Esophagus muscularis mucosa (tissue), 3 donors: Measurements from ENCODE around the gene PRDM16.
A peak's percentile ranks its signal among the peaks of the same experiment; 100 is the strongest.

Experiments
- CTCF ChIP-seq, 3 experiments: fragments of 200-600 bp in 2 of 3; fragments of 450-650 bp in 1 of 3; sonication (generic) in 2 of 3; IDR thresholded peaks; one replicate each; pipeline ENCODE4 v1.5.1; 2017 to 2019; ENCODE audit warnings: antibody characterized with exemption in 3 of 3, mild to moderate bottlenecking in 2 of 3, moderate library complexity in 1 of 3
- POLR2A ChIP-seq: fragments of 450-650 bp; IDR thresholded peaks from one replicate; pipeline ENCODE4 v1.6.1; 2017; ENCODE audit warnings: antibody characterized with exemption, moderate library complexity, mild to moderate bottlenecking, low read depth
- POLR2AphosphoS5 ChIP-seq, 2 donors: sonication (generic); formaldehyde crosslinking; IDR thresholded peaks; one replicate each; pipeline ENCODE4 v1.6.1; 2017; ENCODE audit warnings: antibody characterized with exemption in 2 of 2

- TF ChIP-seq POLR2AphosphoS5 (IDR thresholded peaks at IDR 0.05): no peak
- no peak for TF ChIP-seq POLR2A
- peak; percentile 21 to 37 (median 36) for TF ChIP-seq CTCF (IDR thresholded peaks at IDR 0.05)
These were observed 697 bp downstream of the PRDM16 start for GRCh38 chr1:3069491-3070308.
